AML-193 (cell line): ENCODE measurements around the gene FCRL3.
A peak's percentile ranks its signal among the peaks of the same experiment; 100 is the strongest.

Experiments used
- DNase-seq, 2 experiments: peaks; one replicate each; lab custom pipeline; 2025; lab: John Stamatoyannopoulos, UW

Gene FCRL3

GRCh38 chr1:157682710-157683437 lies 17.7 kb downstream of the FCRL3 start:
- DNase-seq: no peak

DNA sequence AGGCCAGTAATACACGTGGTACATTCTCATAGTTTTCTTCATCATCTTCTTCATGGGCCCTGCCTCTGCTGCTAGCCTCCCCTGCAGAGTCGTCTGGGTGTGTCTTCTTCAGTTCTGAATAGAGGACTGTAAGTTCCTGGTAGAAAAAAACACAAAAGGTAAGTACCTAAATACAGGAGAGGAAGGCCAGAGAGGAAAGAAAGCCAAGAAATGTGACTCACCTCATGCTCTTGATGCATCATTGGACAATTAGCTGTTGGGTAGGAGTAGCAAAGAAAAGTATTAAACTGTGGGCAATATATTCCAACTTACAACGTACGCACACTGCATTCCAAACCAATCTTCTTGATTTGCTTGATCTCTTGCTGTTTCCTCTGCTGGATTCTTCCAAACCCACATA lies 21.8 kb downstream of the FCRL3 start:
- DNase-seq: no peak

- DNase-seq: no peak
These were observed 27.6 kb downstream of the FCRL3 start for GRCh38 chr1:157673008-157673407.

DNA sequence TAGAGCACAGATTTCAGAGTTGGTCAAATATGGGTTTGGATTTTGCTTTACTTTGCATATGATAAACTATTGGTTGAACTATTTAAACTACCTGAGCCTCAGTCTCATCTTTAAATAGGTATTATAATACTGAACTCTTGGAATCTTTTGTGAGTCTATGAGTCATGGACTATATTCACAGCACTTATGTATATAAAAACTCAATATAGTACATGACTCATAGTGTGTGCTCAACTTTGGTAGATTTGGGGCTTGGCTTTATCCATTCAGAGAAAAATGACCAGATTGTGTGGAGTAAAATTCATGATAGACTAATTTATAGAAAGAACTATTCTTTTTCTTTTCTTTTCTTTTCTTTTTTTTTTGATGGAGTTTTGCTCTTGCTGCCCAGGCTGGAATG lies 28.7 kb downstream of the FCRL3 start:
- DNase-seq: no peak

GRCh38 chr1:157659576-157660247 lies 40.9 kb downstream of the FCRL3 start:
- DNase-seq: peak in 1 of 2 experiments; percentile 7

DNA sequence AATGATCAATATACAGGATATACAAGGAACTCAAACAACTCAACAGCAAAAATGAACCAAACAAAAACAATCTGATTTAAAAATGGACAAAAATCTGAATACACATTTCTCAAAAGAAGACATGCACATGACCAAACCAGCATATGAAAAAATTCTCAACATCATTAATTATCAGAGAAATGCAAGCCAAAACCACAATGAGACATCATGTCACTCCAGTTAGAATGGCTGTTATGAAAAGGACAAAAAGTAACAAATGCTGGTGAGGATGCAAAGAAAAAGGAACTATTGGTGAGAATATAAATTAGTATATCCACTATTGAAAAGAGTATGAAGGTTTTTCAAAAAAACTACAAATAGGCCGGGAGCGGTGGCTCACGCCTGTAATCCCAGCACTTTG lies 42.0 kb downstream of the FCRL3 start:
- no peak for DNase-seq

DNA sequence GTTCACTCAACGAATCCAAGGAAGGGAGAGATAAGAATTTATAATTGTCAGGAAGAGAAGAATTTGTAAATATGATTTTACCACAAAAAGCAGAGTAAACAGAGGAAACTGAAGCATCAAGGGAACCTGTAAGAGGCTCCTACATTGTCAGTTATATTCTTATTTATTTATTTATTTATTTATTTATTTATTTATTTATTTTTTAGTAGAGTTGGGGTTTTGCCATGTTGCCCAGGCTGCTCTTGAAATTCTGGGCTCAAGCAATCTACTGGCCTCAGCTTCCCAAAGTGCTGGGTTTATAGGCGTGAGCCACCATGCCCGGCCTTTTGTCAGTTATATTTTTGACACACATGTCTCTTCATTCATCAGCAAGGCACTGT lies 47.1 kb downstream of the FCRL3 start:
- no peak for DNase-seq

DNA sequence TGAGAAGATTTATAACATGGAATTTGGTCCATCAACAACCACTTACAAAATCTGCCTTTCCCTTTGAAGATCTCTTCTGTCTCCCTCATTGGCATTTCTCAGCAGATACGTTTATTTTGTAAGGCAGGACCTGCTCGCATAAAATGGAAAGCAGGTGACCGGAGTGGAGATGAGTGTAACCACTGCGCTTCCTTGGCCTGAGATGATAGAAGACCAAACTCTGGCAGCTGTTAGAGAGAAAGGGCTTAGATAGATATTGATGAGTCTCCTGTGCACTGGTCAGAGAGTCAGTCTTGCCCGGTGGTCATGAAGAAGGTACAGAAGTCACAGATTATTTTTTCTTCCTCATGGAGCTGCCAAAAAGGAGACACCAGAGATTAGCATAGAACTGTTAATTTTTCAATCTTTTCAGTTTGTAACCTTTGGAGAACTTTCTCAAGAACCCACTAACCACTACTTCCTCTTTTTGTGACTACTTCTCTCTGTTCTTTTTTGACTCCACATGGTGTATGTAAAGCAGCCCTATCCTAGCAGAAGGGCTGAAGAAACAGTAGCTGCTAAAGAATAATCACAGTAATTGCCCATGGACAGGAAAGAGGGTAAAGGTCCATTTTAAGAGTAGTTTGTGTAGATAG lies 47.6 kb downstream of the FCRL3 start:
- peak; percentile 97 for DNase-seq

- no peak for DNase-seq
These were observed 52.3 kb downstream of the FCRL3 start for GRCh38 chr1:157648317-157648716.

DNA sequence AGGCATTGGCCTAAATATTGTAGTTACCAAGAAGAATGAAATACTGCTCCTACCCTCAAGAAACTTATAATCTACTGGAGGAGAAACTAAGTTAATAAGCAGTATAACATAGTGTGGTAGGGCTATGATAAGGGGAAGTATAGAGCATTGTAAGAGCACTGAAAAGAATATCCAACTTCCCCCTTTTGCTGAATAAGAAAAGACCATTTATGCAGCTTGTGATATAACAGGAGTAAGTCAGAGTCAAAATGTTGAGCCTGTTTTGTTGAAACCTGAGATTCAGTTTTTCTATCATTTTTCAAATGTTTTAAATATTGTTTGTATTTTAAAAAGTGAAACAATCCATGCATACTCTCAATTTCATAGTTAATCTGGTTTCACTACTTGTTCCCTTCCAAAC lies 54.4 kb downstream of the FCRL3 start:
- peak; percentile 46 to 64 for DNase-seq

DNA sequence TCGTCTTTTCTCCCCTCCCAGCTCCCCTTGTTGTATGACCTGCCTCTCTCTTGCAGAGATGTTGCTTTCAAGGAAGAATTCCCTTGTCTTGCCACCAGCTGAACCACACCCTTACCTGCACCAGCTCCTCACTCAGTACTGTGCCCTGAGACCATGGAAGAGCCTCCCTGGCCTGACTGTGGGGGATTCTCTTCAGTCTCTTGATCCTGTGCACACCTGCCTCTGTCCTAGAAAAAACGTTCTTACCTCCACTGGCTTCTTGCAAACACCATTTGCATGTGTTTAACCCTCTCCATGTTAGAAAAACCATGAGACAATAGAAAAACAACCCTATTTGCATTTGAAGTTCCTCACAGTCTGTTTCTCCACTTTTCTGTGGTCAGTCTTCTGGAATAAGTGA lies 59.4 kb downstream of the FCRL3 start:
- no peak for DNase-seq

- DNase-seq: no peak
These were observed 60.8 kb downstream of the FCRL3 start for GRCh38 chr1:157639800-157640199.

- DNase-seq: no peak
These were observed 71.8 kb downstream of the FCRL3 start for GRCh38 chr1:157628773-157629172.
